ENCODE results near the gene SORBS1.

The SORBS1 gene

GRCh38 chr10:95530561-95530960, 30.6 kb downstream of the SORBS1 start:
- no peaks in the 10 kb centered on the region for H3K9me3 ChIP-seq (ENCODE audit: control insufficient read depth, low read length)
- no peaks in the 10 kb centered on the region for H3K36me3 ChIP-seq (ENCODE audit: control insufficient read depth, insufficient read depth, low read length)
- 94 to 96% methylated on average over 4 of the region's 4 CpGs for WGBS, 2 experiments (ENCODE audit: insufficient coverage in 2 of 2)
- H3K4me3 ChIP-seq (ENCODE audit: extremely low read depth, insufficient read depth, low read length, poor library complexity, severe bottlenecking) = no peak overlapping the region
- H3K27ac ChIP-seq (ENCODE audit: low read depth, low read length, severe bottlenecking) = no peak overlapping the region
- H3K4me1 ChIP-seq (ENCODE audit: control insufficient read depth, insufficient read depth, low read length, poor library complexity, severe bottlenecking) = peaks cover 38% of the 10 kb centered on the region

DNA sequence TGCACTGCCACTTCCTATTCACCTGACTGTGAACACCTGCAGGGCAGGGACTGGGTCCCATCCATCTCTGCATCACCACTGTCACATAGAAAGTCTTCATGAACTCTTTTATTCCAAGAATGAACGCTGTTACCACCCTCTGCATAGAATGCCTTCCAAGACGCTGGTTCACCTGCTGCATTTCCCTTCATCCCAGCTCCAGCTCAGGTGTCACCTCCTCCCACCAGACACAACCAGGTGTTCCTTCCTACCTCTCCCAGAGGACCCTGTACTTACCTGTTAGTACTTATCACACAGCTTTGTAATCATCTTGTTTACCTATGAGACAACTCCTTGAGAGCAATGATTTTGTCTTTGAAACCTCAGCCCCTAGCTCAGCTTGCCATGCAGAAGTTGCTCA, 31.1 kb downstream of the SORBS1 start:
- no peak overlapping the region for H3K27ac ChIP-seq (ENCODE audit: low read depth, low read length, severe bottlenecking)
- WGBS, 2 experiments (ENCODE audit: insufficient coverage in 2 of 2) = 95 to 97% methylated on average over 2 of the region's 2 CpGs

DNA sequence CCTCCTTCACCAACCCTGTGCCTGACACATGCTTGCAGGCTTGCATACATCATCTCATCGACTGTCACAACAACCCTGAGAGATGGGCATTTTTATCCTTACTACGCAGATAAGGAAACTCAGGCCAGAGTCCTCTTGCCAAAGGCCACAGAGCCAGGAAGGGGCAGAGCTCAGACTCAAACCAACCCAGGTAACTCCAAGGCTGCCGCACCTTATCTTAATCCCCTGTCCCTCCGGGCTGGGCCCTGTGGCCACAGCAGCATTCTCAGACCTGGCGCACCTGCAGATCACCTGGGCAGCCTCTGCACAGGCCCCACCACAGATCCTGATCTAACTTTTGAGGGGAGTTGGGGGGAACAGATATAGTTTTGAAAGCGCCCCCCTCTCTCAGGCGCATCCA, 35.1 kb downstream of the SORBS1 start:
- WGBS, 2 experiments (ENCODE audit: insufficient coverage in 2 of 2) = 94 to 100% methylated on average over 5 to 6 of the region's 7 CpGs

More for the DNA sequence above, 31.1 kb downstream of the SORBS1 start:
- no peaks in the 10 kb centered on the region for H3K9me3 ChIP-seq (ENCODE audit: control insufficient read depth, low read length)
- H3K4me1 ChIP-seq (ENCODE audit: control insufficient read depth, insufficient read depth, low read length, poor library complexity, severe bottlenecking) = peaks cover 38% of the 10 kb centered on the region
- no peak overlapping the region for H3K4me3 ChIP-seq (ENCODE audit: extremely low read depth, insufficient read depth, low read length, poor library complexity, severe bottlenecking)
- no peaks in the 10 kb centered on the region for H3K36me3 ChIP-seq (ENCODE audit: control insufficient read depth, insufficient read depth, low read length)

DNA sequence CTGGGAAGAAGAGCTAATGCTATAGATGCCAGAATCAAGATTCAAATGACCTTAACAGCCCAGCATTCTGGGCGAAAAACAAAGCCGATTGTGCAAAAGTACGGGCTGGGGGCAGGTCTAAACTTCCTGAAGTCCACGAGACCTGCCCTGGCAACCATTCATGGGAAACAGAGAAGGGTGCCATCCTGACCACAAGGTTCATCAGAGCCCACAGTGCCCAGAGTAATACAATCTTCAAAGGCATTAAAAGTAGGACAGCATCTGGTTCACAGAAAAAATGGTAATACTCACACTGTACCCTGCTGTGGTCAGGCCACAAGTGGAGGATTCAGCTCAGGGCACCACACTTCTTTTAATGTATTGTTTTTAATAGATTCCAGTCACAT, 36.1 kb downstream of the SORBS1 start:
- H3K4me1 ChIP-seq (ENCODE audit: control insufficient read depth, insufficient read depth, low read length, poor library complexity, severe bottlenecking) = peaks cover 10% of the 10 kb centered on the region
- 87 to 90% methylated on average over 4 of the region's 4 CpGs for WGBS, 2 experiments (ENCODE audit: insufficient coverage in 2 of 2)
- no peaks in the 10 kb centered on the region for H3K36me3 ChIP-seq (ENCODE audit: control insufficient read depth, insufficient read depth, low read length)
- H3K4me3 ChIP-seq (ENCODE audit: extremely low read depth, insufficient read depth, low read length, poor library complexity, severe bottlenecking) = no peak overlapping the region
- H3K27ac ChIP-seq (ENCODE audit: low read depth, low read length, severe bottlenecking) = no peak overlapping the region
- H3K9me3 ChIP-seq (ENCODE audit: control insufficient read depth, low read length) = no peaks in the 10 kb centered on the region

More for the DNA sequence above, 35.1 kb downstream of the SORBS1 start:
- Histone ChIP-seq H3K4me3 (ENCODE audit: extremely low read depth, insufficient read depth, low read length, poor library complexity, severe bottlenecking) (no peak overlapping the region), H3K4me1 (ENCODE audit: control insufficient read depth, insufficient read depth, low read length, poor library complexity, severe bottlenecking) (peaks cover 10% of the 10 kb centered on the region), H3K9me3 (ENCODE audit: control insufficient read depth, low read length) (no peaks in the 10 kb centered on the region), H3K36me3 (ENCODE audit: control insufficient read depth, insufficient read depth, low read length) (no peaks in the 10 kb centered on the region), H3K27ac (ENCODE audit: low read depth, low read length, severe bottlenecking) (no peak overlapping the region)

DNA sequence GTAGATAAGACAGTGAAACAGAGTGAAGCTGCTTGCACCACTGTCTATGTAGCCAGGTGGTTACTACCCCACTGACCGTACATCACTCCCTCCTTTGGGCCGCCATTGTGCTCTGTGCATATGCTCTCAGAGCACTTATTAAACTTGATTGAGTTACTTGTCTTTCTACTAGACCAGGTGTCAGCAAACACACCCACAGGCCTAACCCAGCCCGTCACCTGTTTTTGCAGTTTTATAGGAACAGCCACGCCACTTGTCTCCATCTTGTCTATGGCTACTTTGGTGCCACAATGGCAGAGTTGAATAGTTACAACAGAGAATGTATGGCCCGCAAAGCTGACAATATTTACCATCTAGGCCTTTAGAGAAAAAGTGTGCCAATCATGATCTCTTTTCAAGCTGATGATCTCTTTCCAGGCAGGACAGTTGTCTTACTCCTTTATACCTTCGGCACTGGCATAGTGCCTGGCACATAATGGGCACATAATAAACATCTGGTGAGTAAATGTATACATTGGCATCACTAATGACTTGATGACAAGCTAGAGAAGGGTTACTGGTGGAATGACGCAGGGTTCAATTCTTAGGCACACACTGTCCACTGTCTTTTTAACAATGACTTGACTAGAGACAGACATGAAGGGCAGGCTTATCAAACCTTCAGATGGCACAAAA, 36.7 kb downstream of the SORBS1 start:
- 96% methylated on average over 4 to 7 of the region's 7 CpGs for WGBS, 2 experiments (ENCODE audit: insufficient coverage in 2 of 2)
- no peaks in the 10 kb centered on the region for H3K36me3 ChIP-seq (ENCODE audit: control insufficient read depth, insufficient read depth, low read length)

DNA sequence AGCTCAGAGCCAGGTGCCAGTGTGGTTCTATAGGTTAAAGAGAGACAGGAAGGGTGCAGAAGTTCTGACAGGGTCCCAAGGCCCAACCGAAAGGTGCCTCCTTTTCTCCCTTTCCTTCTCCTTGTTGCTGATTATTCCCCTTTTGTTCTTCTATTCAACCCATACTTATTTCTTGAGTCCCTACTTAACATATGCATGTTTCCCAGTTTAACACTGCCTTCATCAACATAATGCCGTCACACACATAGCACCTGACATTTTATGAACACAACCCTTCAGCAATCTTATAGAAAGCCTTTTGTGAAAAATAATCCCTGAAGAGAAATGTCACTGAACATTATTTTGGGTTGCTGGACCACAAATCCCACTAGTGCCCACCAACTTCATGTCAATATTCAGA, 39.1 kb downstream of the SORBS1 start:
- no peak overlapping the region for H3K4me3 ChIP-seq (ENCODE audit: extremely low read depth, insufficient read depth, low read length, poor library complexity, severe bottlenecking)
- WGBS, 2 experiments (ENCODE audit: insufficient coverage in 2 of 2) = 100% methylated on average over 2 of the region's 2 CpGs
- H3K27ac ChIP-seq (ENCODE audit: low read depth, low read length, severe bottlenecking) = no peak overlapping the region
- H3K36me3 ChIP-seq (ENCODE audit: control insufficient read depth, insufficient read depth, low read length) = no peaks in the 10 kb centered on the region
- peaks cover 9% of the 10 kb centered on the region for H3K4me1 ChIP-seq (ENCODE audit: control insufficient read depth, insufficient read depth, low read length, poor library complexity, severe bottlenecking)
- H3K9me3 ChIP-seq (ENCODE audit: control insufficient read depth, low read length) = no peaks in the 10 kb centered on the region

More for the DNA sequence above, 36.7 kb downstream of the SORBS1 start:
- no peak overlapping the region for H3K27ac ChIP-seq (ENCODE audit: low read depth, low read length, severe bottlenecking)
- no peaks in the 10 kb centered on the region for H3K9me3 ChIP-seq (ENCODE audit: control insufficient read depth, low read length)
- no peak overlapping the region for H3K4me3 ChIP-seq (ENCODE audit: extremely low read depth, insufficient read depth, low read length, poor library complexity, severe bottlenecking)
- H3K4me1 ChIP-seq (ENCODE audit: control insufficient read depth, insufficient read depth, low read length, poor library complexity, severe bottlenecking) = peaks cover 5% of the 10 kb centered on the region

GRCh38 chr10:95520617-95521016, 40.6 kb downstream of the SORBS1 start:
- no peaks in the 10 kb centered on the region for H3K36me3 ChIP-seq (ENCODE audit: control insufficient read depth, insufficient read depth, low read length)
- H3K4me3 ChIP-seq (ENCODE audit: extremely low read depth, insufficient read depth, low read length, poor library complexity, severe bottlenecking) = no peak overlapping the region
- no CpG with 5 or more reads among the region's 1 CpG for WGBS, 2 experiments (ENCODE audit: insufficient coverage in 2 of 2)
- H3K9me3 ChIP-seq (ENCODE audit: control insufficient read depth, low read length) = no peaks in the 10 kb centered on the region
- no peak overlapping the region for H3K27ac ChIP-seq (ENCODE audit: low read depth, low read length, severe bottlenecking)
- H3K4me1 ChIP-seq (ENCODE audit: control insufficient read depth, insufficient read depth, low read length, poor library complexity, severe bottlenecking) = peaks cover 9% of the 10 kb centered on the region

DNA sequence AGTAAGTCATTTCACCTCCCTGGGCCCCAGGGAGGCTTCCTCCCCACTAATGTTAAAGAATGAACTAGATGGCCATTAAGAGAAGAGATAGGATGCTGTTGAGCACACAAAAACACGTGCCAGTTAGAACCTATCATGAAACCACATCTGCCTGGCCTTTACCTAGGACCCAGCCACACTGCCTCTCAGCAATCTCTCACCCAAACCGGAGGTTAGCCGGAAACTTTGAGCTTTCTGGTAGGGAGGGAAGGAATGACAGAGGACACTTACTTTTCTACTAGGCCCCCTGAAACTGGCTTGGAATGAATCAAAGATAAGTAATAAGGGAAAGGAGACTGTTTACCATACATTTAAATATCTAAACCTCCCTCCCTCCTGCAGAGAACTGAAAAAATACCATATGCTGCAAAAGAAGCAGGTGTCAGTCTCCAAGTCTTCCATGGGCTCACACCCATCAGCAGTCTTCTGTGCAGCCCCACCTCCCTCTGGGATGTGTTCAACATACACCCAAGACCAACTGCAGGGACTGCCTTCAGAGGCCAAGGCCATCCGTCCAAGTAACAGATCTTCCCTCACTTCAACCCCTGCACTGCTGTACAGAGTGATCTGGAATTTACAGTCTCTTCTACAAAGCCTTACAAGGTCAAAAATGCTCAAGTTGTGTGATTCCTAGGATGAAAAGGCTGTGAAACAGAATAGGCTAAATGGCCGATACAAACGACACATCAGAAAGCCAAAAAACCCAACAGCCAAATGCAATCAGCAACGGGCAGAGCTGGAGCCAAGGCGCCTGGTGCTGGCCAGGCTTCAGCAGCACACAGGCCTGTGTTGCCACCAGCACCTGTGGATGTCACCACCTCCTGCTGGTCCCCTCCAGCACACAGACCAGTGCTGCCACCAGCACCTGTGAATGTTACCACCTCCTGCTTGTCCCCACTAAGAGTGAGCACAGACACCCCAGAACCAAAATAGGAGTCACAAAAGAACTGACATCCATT, 42.4 kb downstream of the SORBS1 start:
- no peak overlapping the region for H3K4me3 ChIP-seq (ENCODE audit: extremely low read depth, insufficient read depth, low read length, poor library complexity, severe bottlenecking)
- no peaks in the 10 kb centered on the region for H3K36me3 ChIP-seq (ENCODE audit: control insufficient read depth, insufficient read depth, low read length)
- 72 to 88% methylated on average over 2 to 5 of the region's 8 CpGs for WGBS, 2 experiments (ENCODE audit: insufficient coverage in 2 of 2)
- H3K9me3 ChIP-seq (ENCODE audit: control insufficient read depth, low read length) = no peaks in the 10 kb centered on the region
- H3K4me1 ChIP-seq (ENCODE audit: control insufficient read depth, insufficient read depth, low read length, poor library complexity, severe bottlenecking) = peaks cover 10% of the 10 kb centered on the region
- H3K27ac ChIP-seq (ENCODE audit: low read depth, low read length, severe bottlenecking) = no peak overlapping the region

GRCh38 chr10:95517536-95518454, 43.4 kb downstream of the SORBS1 start:
- Histone ChIP-seq H3K4me3 (ENCODE audit: extremely low read depth, insufficient read depth, low read length, poor library complexity, severe bottlenecking) (no peak overlapping the region), H3K27ac (ENCODE audit: low read depth, low read length, severe bottlenecking) (no peak overlapping the region), H3K4me1 (ENCODE audit: control insufficient read depth, insufficient read depth, low read length, poor library complexity, severe bottlenecking) (peaks cover 12% of the 10 kb centered on the region), H3K36me3 (ENCODE audit: control insufficient read depth, insufficient read depth, low read length) (no peaks in the 10 kb centered on the region), H3K9me3 (ENCODE audit: control insufficient read depth, low read length) (no peaks in the 10 kb centered on the region)
- WGBS, 2 experiments (ENCODE audit: insufficient coverage in 2 of 2) = 66 to 83% methylated on average over 4 of the region's 5 CpGs

DNA sequence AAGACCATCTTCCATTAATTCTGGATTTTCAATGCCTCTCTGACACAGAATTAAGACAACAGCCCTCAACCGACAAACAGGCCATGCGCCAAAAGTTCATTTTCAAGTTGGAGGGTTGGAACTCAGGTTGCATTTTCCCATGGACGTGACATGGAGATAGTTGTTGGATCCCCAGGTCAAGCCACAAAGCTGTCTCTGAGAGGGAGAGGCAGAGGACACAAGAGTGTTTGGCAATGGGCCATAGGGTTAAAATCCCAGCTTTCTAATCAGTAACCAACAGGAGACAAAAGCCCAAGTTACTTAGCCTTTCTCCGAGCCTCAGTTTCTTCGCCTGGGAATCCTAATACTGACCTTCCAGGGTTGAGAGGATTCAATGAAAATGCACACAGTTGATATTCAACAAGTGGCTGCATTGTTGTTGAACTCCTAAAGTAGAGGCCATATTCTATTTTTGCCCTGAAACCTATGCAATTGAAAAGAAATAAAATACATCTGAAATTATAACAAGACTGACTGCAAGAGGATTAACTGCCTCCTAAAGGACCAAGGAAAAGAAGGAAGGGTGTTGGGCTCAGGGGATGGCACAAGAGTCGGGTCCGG, 44.3 kb downstream of the SORBS1 start:
- no peak overlapping the region for H3K4me3 ChIP-seq (ENCODE audit: extremely low read depth, insufficient read depth, low read length, poor library complexity, severe bottlenecking)
- peaks cover 12% of the 10 kb centered on the region for H3K4me1 ChIP-seq (ENCODE audit: control insufficient read depth, insufficient read depth, low read length, poor library complexity, severe bottlenecking)
- WGBS, 2 experiments (ENCODE audit: insufficient coverage in 2 of 2) = 94 to 95% methylated on average over 3 to 5 of the region's 7 CpGs
- no peak overlapping the region for H3K27ac ChIP-seq (ENCODE audit: low read depth, low read length, severe bottlenecking)
- no peaks in the 10 kb centered on the region for H3K9me3 ChIP-seq (ENCODE audit: control insufficient read depth, low read length)
- H3K36me3 ChIP-seq (ENCODE audit: control insufficient read depth, insufficient read depth, low read length) = no peaks in the 10 kb centered on the region
